Trophoblast cell (in vitro differentiated cells and primary cell): Measurements from ENCODE around the gene NT5DC3.
A peak's percentile ranks its signal among the peaks of the same experiment; 100 is the strongest.
"Not testable (repeated sequence)": the region's sequence is repeated elsewhere in the genome, so short reads cannot be mapped to it uniquely, and the experiment has no call there.

Source experiments
- DNase-seq, 2 donors: peaks; one replicate each; pipeline ENCODE4 v3.0.0-alpha.2; 2016
- H2AFZ ChIP-seq: 2 replicates; pipeline ENCODE4 v1.6.1; 2013; ENCODE audit warnings: low read length, moderate library complexity, mild to moderate bottlenecking; ENCODE audit not compliant: insufficient read depth, poor library complexity
- H2AK5ac ChIP-seq: 2 replicates; pipeline ENCODE4 v1.6.1; 2013; ENCODE audit warnings: mild to moderate bottlenecking, low read length
- H2BK120ac ChIP-seq: 2 replicates; pipeline ENCODE4 v1.6.1; 2013; ENCODE audit warnings: low read length, mild to moderate bottlenecking, moderate library complexity; ENCODE audit not compliant: insufficient read depth, poor library complexity
- H2BK12ac ChIP-seq: 2 replicates; pipeline ENCODE4 v1.6.1; 2013; ENCODE audit warnings: mild to moderate bottlenecking, low read length, moderate library complexity
- H2BK5ac ChIP-seq: 2 replicates; pipeline ENCODE4 v1.6.1; 2013; ENCODE audit warnings: low read length, low read depth, moderate library complexity, mild to moderate bottlenecking; ENCODE audit not compliant: poor library complexity
- H3K14ac ChIP-seq: 2 replicates; pipeline ENCODE4 v1.6.1; 2013; ENCODE audit warnings: mild to moderate bottlenecking, low read length
- H3K18ac ChIP-seq: 2 replicates; pipeline ENCODE4 v1.6.1; 2013; ENCODE audit warnings: mild to moderate bottlenecking, low read length
- H3K23ac ChIP-seq: 2 replicates; pipeline ENCODE4 v1.6.1; 2013; ENCODE audit warnings: low read length
- H3K27ac ChIP-seq: 2 replicates; pipeline ENCODE4 v1.5.1; 2013; ENCODE audit warnings: low read depth, mild to moderate bottlenecking, inconsistent platforms, low read length, moderate library complexity
- H3K27me3 ChIP-seq: 2 replicates; pipeline ENCODE4 v1.6.1; 2013; ENCODE audit warnings: inconsistent platforms, mild to moderate bottlenecking, low read length, moderate library complexity; ENCODE audit not compliant: insufficient read depth
- H3K36me3 ChIP-seq, 2 experiments: 1 replicate in 1 of 2; 2 replicates in 1 of 2; pipeline ENCODE4 v1.6.1; 2013; ENCODE audit warnings: low read length in 2 of 2, mild to moderate bottlenecking in 2 of 2, moderate library complexity in 1 of 2; ENCODE audit not compliant: insufficient read depth in 2 of 2, control insufficient read depth in 1 of 2
- H3K4ac ChIP-seq: 2 replicates; pipeline ENCODE4 v1.6.1; 2013; ENCODE audit warnings: low read depth, mild to moderate bottlenecking, low read length, moderate library complexity
- H3K4me1 ChIP-seq, 2 experiments: 1 replicate in 1 of 2; 2 replicates in 1 of 2; pipeline ENCODE4 v1.6.1; 2013; ENCODE audit warnings: low read length in 2 of 2, mild to moderate bottlenecking in 2 of 2, moderate library complexity in 1 of 2; ENCODE audit not compliant: insufficient read depth in 2 of 2, control insufficient read depth in 1 of 2
- H3K4me2 ChIP-seq: 2 replicates; pipeline ENCODE4 v1.6.1; 2013; ENCODE audit warnings: inconsistent platforms, mild to moderate bottlenecking, low read length, moderate library complexity
- H3K4me3 ChIP-seq: 2 replicates; pipeline ENCODE4 v1.5.1; 2013; ENCODE audit warnings: mild to moderate bottlenecking, low read depth, low read length, inconsistent platforms
- H3K79me1 ChIP-seq: one replicate; pipeline ENCODE4 v1.6.1; 2013; ENCODE audit warnings: low read length
- H3K79me2 ChIP-seq: 2 replicates; pipeline ENCODE4 v1.6.1; 2013; ENCODE audit warnings: low read length, mild to moderate bottlenecking; ENCODE audit not compliant: control insufficient read depth, insufficient read depth, poor library complexity
- H3K9ac ChIP-seq: 2 replicates; pipeline ENCODE4 v1.6.1; 2013; ENCODE audit warnings: mild to moderate bottlenecking, low read length
- H3K9me3 ChIP-seq: 2 replicates; pipeline ENCODE4 v1.6.1; 2013; ENCODE audit warnings: low read depth, mild to moderate bottlenecking, control low read depth, inconsistent platforms, low read length; ENCODE audit not compliant: insufficient read depth
- H4K12ac ChIP-seq: 2 replicates; pipeline ENCODE4 v1.6.1; 2013; ENCODE audit warnings: low read depth, mild to moderate bottlenecking, low read length, moderate library complexity
- H4K8ac ChIP-seq: 2 replicates; pipeline ENCODE4 v1.6.1; 2013; ENCODE audit warnings: low read depth, mild to moderate bottlenecking, low read length, moderate library complexity
- H4K91ac ChIP-seq: one replicate; pipeline ENCODE4 v1.6.1; 2013; ENCODE audit warnings: low read depth, mild to moderate bottlenecking, low read length, moderate library complexity
- WGBS: extraction: QIAGEN DNeasy Blood & Tissue Kit; methylation state at CpG from one replicate; pipeline ENCODE4 v1.1.7; 2013; ENCODE audit warnings: missing lambda C conversion rate; ENCODE audit not compliant: insufficient read length, insufficient coverage; ENCODE audit errors: extremely low coverage; 5-methylcytosine and 5-hydroxymethylcytosine counted together

NT5DC3 gene

DNA sequence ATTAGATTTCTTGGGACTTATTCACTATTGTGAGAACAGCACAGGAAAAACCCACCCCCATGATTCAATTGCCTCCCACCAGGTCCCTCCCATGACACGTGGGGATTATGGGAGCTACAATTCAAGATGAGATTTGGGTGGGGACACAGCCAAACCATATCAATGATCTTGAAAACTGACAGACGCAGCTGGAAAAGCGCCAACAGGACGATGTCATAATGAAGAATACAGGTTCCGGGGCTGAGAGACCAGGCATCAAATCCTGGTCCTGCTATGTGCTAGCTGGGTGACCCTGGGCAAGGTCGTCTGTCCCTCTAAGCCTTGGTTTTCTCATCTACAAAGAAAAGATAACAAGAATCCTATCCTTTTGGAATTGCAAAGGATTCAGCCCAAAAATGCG, 31.4 kb downstream of the NT5DC3 start:
- H4K12ac ChIP-seq, DNase-seq, H2AFZ ChIP-seq, H3K79me1 ChIP-seq, H3K27ac ChIP-seq, H2BK12ac ChIP-seq, H4K8ac ChIP-seq, H3K18ac ChIP-seq, H3K4ac ChIP-seq, H3K4me2 ChIP-seq, H3K36me3 ChIP-seq, H3K9ac ChIP-seq, H3K79me2 ChIP-seq, H2BK5ac ChIP-seq, H3K4me3 ChIP-seq, H3K23ac ChIP-seq, H2BK120ac ChIP-seq, H3K14ac ChIP-seq, H3K27me3 ChIP-seq, H4K91ac ChIP-seq, H3K4me1 ChIP-seq, H2AK5ac ChIP-seq, H3K9me3 ChIP-seq: not testable (repeated sequence)
- WGBS, result no CpG with 5 or more reads among the region's 7 CpGs

DNA sequence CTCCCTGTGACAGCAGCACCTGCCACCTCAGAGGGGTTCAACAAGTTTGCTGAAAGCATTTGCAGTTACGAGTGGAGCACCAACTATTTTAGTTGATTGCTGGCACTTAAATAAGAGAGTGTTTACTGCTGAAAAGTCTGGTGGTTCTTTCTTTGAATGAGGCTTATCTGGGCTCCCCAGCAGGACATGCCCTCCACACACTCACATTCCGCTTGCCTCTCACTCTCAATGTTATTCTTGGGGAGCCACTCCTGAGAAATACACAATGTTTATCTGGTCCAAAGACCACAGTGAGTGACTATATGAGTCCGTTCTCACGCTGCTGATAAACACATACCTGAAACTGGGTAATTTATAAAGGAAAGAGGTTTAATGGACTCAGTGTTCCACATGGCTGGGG, 31.9 kb downstream of the NT5DC3 start:
- no peak overlapping the region for H3K23ac ChIP-seq
- H3K36me3 ChIP-seq, result peaks cover 0 to 9% of the 10 kb centered on the region in 2 experiments
- H4K91ac ChIP-seq, result no peak overlapping the region
- no peaks in the 10 kb centered on the region for H3K27me3 ChIP-seq
- H3K4me1 ChIP-seq, result peaks cover 4 to 7% of the 10 kb centered on the region in 2 experiments
- H2BK12ac ChIP-seq, result no peak overlapping the region
- no peak overlapping the region for H3K9ac ChIP-seq
- no peak overlapping the region for H2AFZ ChIP-seq
- H3K14ac ChIP-seq, result no peak overlapping the region
- H4K8ac ChIP-seq, result no peak overlapping the region
- H3K79me1 ChIP-seq, result peaks cover 3% of the 10 kb centered on the region
- no peak overlapping the region for H3K18ac ChIP-seq
- no peak overlapping the region for H4K12ac ChIP-seq
- no peak overlapping the region for H2BK120ac ChIP-seq
- H3K79me2 ChIP-seq, result no peaks in the 10 kb centered on the region
- no peak overlapping the region for H2BK5ac ChIP-seq
- no peaks in the 10 kb centered on the region for H3K9me3 ChIP-seq
- no CpG with 5 or more reads among the region's 4 CpGs for WGBS
- H3K4me2 ChIP-seq, result no peak overlapping the region
- no peak overlapping the region for H3K4ac ChIP-seq
- no peak for DNase-seq
- H3K27ac ChIP-seq, result no peak overlapping the region
- no peak overlapping the region for H3K4me3 ChIP-seq
- no peak overlapping the region for H2AK5ac ChIP-seq

- Histone ChIP-seq H3K79me1 (peaks cover 3% of the 10 kb centered on the region), H3K79me2 (no peaks in the 10 kb centered on the region), H4K91ac (no peak overlapping the region), H2BK120ac (no peak overlapping the region), H3K4me1 (peaks cover 4 to 7% of the 10 kb centered on the region in 2 experiments), H3K27ac (no peak overlapping the region), H2AFZ (no peak overlapping the region), H3K9me3 (no peaks in the 10 kb centered on the region), H3K4me2 (no peak overlapping the region), H3K14ac (no peak overlapping the region), H4K8ac (no peak overlapping the region), H3K27me3 (no peaks in the 10 kb centered on the region), H3K36me3 (peaks cover 0 to 6% of the 10 kb centered on the region in 2 experiments), H2BK12ac (no peak overlapping the region), H3K9ac (no peak overlapping the region), H3K4ac (no peak overlapping the region), H3K18ac (no peak overlapping the region), H2AK5ac (no peak overlapping the region), H4K12ac (no peak overlapping the region), H3K4me3 (no peak overlapping the region), H3K23ac (no peak overlapping the region), H2BK5ac (no peak overlapping the region)
- DNase-seq, result no peak
- no CpG with 5 or more reads among the region's 6 CpGs for WGBS
These were observed 32.7 kb downstream of the NT5DC3 start for GRCh38 chr12:103808239-103808880.

DNA sequence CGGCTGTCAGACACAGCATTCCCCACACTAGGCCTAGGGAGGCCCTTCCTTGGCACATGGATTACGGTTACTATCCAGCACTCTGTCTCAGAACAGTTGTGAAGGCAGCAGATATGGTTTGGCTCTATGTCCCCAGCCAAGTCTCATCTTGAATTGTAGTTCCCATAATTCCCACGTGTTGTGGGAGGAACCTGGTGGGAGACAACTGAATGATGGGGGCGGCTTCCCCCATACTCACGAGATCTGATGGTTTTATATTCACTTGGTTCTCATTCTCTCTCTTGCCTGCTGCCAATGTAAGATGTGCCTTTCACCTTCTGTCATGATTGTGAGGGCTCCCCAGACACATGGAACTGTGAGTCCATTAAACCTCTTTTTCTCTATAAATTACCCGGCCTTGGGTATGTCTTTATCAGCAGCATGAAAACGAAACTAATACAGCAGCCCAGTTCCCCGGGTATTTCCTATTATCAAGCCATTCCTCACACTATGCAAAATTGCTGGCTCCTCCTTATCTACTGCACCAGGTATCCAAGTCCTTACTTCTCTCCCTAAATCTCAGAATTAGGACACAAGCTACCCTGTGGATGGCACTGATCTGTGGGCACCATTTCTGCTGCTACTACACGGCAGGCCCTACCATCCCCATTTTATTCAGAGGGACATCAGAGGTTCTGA, 33.3 kb downstream of the NT5DC3 start:
- no peak overlapping the region for H3K4me2 ChIP-seq
- H3K4me1 ChIP-seq, result peaks cover 6 to 7% of the 10 kb centered on the region in 2 experiments

More for the DNA sequence above, 33.3 kb downstream of the NT5DC3 start:
- Histone ChIP-seq H3K9me3 (no peaks in the 10 kb centered on the region), H3K14ac (no peak overlapping the region), H3K9ac (no peak overlapping the region), H2AK5ac (no peak overlapping the region), H2BK12ac (no peak overlapping the region), H4K91ac (peak overlapping the region; percentile 28), H3K36me3 (peaks cover 0 to 2% of the 10 kb centered on the region in 2 experiments), H2BK5ac (no peak overlapping the region), H3K23ac (no peak overlapping the region), H3K27ac (no peak overlapping the region), H4K8ac (no peak overlapping the region), H3K79me2 (no peaks in the 10 kb centered on the region), H4K12ac (no peak overlapping the region), H2BK120ac (no peak overlapping the region), H3K4me3 (no peak overlapping the region), H2AFZ (no peak overlapping the region), H3K4ac (no peak overlapping the region), H3K27me3 (no peaks in the 10 kb centered on the region), H3K79me1 (peaks cover 3% of the 10 kb centered on the region), H3K18ac (no peak overlapping the region)
- DNase-seq, result no peak
- WGBS, result no CpG with 5 or more reads among the region's 9 CpGs
